SK-N-MC (cell line): ENCODE results near the gene NSFL1C.

Experiments
- EZH2 ChIP-seq: fragments of 200-600 bp; sonication (generic); IDR thresholded peaks from one replicate; pipeline ENCODE4 v1.6.1; 2017; ENCODE audit warnings: antibody characterized with exemption
- POLR2AphosphoS5 ChIP-seq: IDR thresholded peaks from 2 replicates; pipeline ENCODE4 v1.6.1; 2012; ENCODE audit warnings: mild to moderate bottlenecking, low read depth, low read length, borderline replicate concordance

DNA sequence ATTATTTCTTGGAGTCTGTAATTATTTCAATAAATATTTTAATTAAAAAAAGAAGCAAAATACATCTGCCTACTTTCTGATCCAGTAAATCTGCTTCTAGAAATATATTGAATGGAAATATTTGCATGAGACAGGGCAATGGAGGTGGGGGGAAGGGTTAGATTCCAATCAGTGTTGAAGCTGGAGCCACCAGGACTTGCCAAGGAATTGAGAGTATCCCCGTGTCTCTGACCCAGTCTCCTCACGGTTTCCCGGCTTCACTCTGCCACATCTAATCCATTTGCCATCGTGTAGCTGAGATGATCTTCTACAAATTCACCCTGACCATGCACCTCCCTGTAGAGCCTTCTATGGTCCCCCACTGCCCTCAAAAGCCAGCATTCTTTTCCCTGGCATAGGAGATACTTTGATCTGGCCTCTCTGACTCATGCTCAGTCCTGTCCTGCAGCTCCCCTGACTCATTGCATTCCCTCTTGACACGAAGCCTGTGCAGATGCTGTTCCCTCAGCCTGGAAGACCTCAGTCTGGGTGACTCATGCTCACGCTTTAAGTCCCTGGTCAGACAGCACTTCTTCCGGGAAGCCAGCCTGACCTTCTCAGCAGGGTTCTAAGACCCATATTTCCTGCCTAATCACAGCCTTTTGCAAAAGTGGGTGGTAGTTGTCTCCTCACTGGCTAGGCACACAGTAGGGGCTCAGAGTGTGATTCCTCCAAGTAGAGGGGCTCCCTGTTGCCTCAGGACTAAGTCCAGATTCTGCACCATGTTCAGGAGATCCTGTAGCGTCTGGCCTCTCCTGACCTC is 50.8 kb downstream of the NSFL1C start:
- TF ChIP-seq EZH2 (no peak), POLR2AphosphoS5 (no peak)
